Endothelial cell (in vitro differentiated cells): Measurements from ENCODE around the gene WSCD2. TPM values are rescaled to one million over a fixed set of nuclear protein-coding genes. Genes with fewer than 3 reads are reported as not detected.

Experiments
- DNase-seq: peaks from one replicate; pipeline ENCODE4 v3.0.0; 2021; ENCODE audit warnings: low spot score
- H3K27ac Mint-ChIP-seq: one replicate; pipeline ENCODE4 v1.8.0; 2021; ENCODE audit warnings: mixed read lengths, inconsistent platforms; ENCODE audit not compliant: unreplicated experiment
- H3K27me3 Mint-ChIP-seq: one replicate; pipeline ENCODE4 v1.8.0; 2021; ENCODE audit warnings: mild to moderate bottlenecking, moderate library complexity, mixed read lengths, inconsistent platforms; ENCODE audit not compliant: unreplicated experiment
- H3K36me3 Mint-ChIP-seq: one replicate; pipeline ENCODE4 v1.8.0; 2021; ENCODE audit warnings: mild to moderate bottlenecking, low read depth, mixed read lengths, inconsistent platforms; ENCODE audit not compliant: unreplicated experiment
- H3K4me1 Mint-ChIP-seq: one replicate; pipeline ENCODE4 v1.8.0; 2021; ENCODE audit warnings: mild to moderate bottlenecking, mixed read lengths, inconsistent platforms; ENCODE audit not compliant: unreplicated experiment
- H3K4me3 Mint-ChIP-seq: one replicate; pipeline ENCODE4 v1.8.0; 2021; ENCODE audit warnings: mild to moderate bottlenecking, mixed read lengths, inconsistent platforms; ENCODE audit not compliant: unreplicated experiment
- H3K9me3 Mint-ChIP-seq: one replicate; pipeline ENCODE4 v1.8.0; 2021; ENCODE audit warnings: mixed read lengths, inconsistent platforms; ENCODE audit not compliant: unreplicated experiment
- total RNA-seq: library from RNA; stranded (reverse); fragmentation: NEBNext Ultra II Directional; extraction: Animal tissue kit (Norgen Biotek cat#: 25700); gene quantifications from one replicate; pipeline ENCODE4 v1.2.1, GENCODE V29; 2021; ENCODE audit not compliant: unreplicated experiment
- TF ChIP-seq, protein P1 (sequence below): fragments of 200-600 bp; sonication (generic); IDR thresholded peaks from one replicate; pipeline ENCODE4 v1.5.0; 2021; ENCODE audit warnings: antibody characterized with exemption; ENCODE audit not compliant: unreplicated experiment

Gene WSCD2
- total RNA-seq, 1 donor from 2014 or later: not detected

DNA sequence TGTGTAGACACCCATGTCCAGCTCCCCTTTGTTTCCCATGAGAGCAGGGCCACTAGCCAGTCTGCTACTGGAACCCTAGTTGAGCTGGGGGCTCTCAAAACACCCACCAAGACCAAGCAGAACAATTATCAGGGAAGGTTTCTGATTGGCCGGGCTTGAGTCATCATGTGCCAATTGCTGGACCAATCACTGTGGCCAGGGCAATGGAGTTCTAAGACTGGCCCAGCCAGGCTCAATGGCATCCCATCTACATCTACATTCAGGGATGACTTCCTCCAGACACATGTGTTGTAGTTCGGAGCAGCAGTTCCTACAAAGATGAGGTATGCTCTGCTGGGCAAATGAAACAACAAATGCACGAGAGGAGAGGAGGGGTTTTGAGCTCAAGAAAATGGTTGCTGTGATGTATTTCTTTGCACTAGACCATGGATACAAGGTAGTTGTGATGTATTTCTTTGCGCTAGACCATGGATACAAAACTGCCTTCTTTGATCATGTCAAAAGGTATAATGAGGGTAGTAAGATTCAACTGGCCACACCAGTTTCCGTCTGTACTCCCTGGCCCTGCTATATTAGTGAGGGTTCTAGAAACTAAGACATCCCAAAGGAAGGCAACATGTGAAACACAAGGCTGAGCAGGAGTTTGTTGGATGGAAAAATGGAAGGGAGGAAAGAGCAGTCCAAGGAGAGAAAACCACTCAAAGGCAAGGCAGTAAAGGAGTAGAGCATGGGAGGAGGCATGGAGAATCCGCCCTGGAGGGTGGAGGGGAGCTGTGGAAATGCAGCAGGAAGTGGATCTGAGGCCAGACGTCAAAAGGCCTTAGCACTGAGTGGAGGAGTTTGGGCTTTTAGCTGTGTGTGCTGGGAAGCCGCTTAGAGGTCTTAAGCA, 8.9 kb upstream of the WSCD2 start:
- no peak for DNase-seq
- TF ChIP-seq, protein P1, sequence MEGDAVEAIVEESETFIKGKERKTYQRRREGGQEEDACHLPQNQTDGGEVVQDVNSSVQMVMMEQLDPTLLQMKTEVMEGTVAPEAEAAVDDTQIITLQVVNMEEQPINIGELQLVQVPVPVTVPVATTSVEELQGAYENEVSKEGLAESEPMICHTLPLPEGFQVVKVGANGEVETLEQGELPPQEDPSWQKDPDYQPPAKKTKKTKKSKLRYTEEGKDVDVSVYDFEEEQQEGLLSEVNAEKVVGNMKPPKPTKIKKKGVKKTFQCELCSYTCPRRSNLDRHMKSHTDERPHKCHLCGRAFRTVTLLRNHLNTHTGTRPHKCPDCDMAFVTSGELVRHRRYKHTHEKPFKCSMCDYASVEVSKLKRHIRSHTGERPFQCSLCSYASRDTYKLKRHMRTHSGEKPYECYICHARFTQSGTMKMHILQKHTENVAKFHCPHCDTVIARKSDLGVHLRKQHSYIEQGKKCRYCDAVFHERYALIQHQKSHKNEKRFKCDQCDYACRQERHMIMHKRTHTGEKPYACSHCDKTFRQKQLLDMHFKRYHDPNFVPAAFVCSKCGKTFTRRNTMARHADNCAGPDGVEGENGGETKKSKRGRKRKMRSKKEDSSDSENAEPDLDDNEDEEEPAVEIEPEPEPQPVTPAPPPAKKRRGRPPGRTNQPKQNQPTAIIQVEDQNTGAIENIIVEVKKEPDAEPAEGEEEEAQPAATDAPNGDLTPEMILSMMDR: no peak

DNA sequence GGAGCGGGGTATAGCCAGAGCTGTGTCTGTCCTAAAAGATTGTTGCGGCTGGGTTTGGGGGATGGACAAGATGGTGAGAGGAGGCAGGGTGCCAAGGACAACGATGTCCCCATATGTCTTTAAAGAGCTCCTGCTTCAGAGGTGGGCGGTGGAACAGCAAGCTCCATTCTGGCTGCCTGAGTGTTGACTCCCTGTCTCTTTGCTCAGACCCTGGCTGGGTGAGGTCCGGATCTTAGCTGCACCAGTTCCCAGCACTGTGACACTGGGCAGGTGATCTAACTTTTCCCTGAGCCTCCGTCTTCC, 8.3 kb upstream of the WSCD2 start:
- TF ChIP-seq, protein P1: no peak
- no peak for DNase-seq
- Mint-ChIP-seq H3K9me3 (no peaks in the 10 kb centered on the region), H3K4me1 (peaks cover 8% of the 10 kb centered on the region), H3K36me3 (peaks cover 5% of the 10 kb centered on the region), H3K27me3 (peaks cover 2% of the 10 kb centered on the region), H3K4me3 (no peak overlapping the region), H3K27ac (no peak overlapping the region)

More for the DNA sequence above, 8.9 kb upstream of the WSCD2 start:
- Mint-ChIP-seq H3K27ac (no peak overlapping the region), H3K4me3 (no peak overlapping the region), H3K36me3 (peaks cover 5% of the 10 kb centered on the region), H3K27me3 (peaks cover 2% of the 10 kb centered on the region), H3K4me1 (peaks cover 8% of the 10 kb centered on the region), H3K9me3 (no peaks in the 10 kb centered on the region)

- Mint-ChIP-seq H3K9me3 (no peaks in the 10 kb centered on the region), H3K36me3 (peaks cover 5% of the 10 kb centered on the region), H3K27ac (no peak overlapping the region), H3K4me3 (no peak overlapping the region), H3K27me3 (peaks cover 2% of the 10 kb centered on the region), H3K4me1 (peaks cover 8% of the 10 kb centered on the region)
- no peak for DNase-seq
- TF ChIP-seq, protein P1: no peak
Observed at GRCh38 chr12:108121320-108121719, 7.8 kb upstream of the WSCD2 start.

DNA sequence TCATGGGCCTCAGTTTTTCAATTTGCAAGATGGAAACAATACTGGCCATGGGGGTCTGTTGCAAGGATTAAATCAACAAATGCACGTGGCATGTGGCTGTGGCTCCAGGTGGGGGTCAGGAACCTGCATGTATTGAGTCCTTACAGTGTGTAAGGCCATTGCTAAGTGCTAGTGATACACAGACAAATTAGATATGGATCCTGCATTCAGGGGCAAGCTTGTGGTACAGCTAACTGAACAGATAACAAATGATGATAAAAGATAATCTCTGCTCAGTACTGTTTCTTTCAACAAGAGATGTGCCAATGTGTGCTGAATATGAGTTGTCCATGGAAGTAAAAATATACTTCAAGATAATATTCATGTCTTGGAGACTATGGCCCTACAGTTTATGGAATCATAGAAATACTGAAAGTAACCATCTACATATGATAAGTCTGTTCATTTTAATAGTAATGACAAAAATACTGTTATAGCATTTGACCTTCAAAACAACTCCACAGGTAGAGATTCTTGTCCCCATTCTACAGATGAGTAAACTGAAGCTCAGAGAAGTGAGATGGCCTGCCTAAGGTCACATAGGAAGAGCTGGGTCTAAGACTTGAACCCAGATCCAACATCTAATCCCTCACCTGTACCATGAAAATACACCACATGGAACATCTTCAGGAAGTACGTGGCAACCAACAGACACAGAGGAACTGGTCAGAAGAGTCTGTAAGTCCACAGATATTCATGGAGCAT, 7.2 kb upstream of the WSCD2 start:
- no peak overlapping the region for H3K4me3 Mint-ChIP-seq
- peaks cover 5% of the 10 kb centered on the region for H3K36me3 Mint-ChIP-seq
- no peak for DNase-seq
- H3K27ac Mint-ChIP-seq: no peak overlapping the region
- peaks cover 2% of the 10 kb centered on the region for H3K27me3 Mint-ChIP-seq
- TF ChIP-seq, protein P1: no peak
- peaks cover 8% of the 10 kb centered on the region for H3K4me1 Mint-ChIP-seq
- no peaks in the 10 kb centered on the region for H3K9me3 Mint-ChIP-seq

DNA sequence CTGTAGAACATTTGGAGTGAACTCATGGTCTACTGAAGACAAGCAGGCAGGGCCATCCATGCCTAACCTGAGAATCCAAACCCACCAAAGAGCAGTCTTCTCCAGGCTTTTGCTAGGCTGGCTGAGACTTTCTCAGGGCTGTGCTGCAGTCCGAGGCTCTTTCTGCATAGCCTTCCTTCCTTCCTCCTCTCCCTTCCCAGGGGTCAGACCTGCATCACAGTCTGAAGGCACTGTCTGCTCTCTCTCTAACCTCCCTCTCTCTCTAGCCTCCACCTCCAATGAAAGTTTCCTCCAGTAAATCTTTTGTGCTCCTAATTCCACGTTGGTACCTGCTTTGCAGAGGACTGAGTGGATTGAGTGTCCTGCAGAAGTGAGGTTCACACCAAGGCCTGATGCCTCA, 6.4 kb upstream of the WSCD2 start:
- no peak for DNase-seq
- Mint-ChIP-seq H3K27ac (no peak overlapping the region), H3K36me3 (peaks cover 5% of the 10 kb centered on the region), H3K9me3 (no peaks in the 10 kb centered on the region), H3K27me3 (peaks cover 2% of the 10 kb centered on the region), H3K4me1 (peaks cover 8% of the 10 kb centered on the region), H3K4me3 (no peak overlapping the region)
- TF ChIP-seq, protein P1: no peak
